HL-60/S4 treated with retinoic acid at 250 ng/mL for 4 days and 3 days (cell line): ENCODE measurements around the gene NUP35.
"Not testable (repeated sequence)": the region's sequence is repeated elsewhere in the genome, so short reads cannot be mapped to it uniquely, and the experiment has no call there.

ENCODE experiments used
- in situ Hi-C: fragments of 300-500 bp; cut with MboI; formaldehyde crosslinking; loops from 2 replicates; pipeline ENCODE4 v1.7.0; 2022; ENCODE audit warnings: low sequenced_read_pairs

NUP35 gene

DNA sequence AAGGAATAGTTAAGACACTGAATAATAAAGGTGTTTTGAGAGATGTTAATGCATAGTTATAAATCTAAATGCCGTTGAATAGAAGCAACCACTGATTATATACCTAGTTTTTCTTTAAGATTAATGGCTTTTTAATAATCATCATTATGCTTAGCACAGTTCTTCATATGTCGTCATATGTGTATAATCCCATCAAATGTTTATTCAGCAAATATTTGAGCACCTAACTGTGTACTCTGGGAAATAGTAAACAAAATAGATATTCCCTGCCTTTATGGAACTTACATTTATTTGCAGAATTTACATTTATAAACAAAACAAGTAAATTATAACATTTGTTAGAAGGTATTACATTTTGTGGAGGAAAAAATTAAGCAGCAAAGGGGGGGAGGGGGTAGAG, 9.8 kb downstream of the NUP35 start:
- in situ Hi-C loops: no loop called here

DNA sequence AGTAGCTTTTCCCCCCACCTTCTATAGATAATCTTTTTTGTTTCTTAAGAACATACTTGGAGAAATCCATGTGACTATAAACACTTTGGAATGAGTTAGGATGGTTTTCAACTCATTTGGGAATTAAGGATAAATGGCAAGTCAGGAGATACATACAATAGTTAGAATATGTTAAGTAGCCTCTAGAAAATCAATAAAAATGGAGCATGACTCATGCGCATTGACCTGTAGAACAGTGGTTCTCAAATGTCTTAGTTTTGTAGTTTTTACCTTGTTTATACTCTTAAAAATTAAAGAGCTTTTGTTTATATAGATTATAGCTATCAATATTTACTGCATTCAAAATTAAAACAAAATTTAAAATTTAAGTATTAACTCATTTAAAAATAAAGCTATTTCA, 24.7 kb downstream of the NUP35 start:
- in situ Hi-C loops: no loop called here

DNA sequence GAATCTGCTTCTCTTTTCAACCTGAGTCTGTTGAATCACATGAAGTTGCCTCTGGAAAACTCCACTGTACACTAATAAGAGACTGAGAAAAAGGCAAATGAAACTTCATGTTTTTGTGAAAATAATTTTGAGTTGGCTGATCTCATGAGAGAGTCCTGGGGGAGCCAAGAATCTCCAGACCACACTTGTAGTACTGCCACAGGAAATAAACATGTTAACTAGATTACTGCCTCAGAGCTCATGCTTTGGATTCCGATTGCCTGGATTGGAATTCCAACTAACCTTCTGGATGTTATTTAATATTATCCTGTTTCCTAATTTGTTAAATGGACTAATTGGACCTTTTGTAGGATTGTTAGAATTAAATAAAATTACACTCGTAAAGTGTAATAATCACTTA, 25.2 kb downstream of the NUP35 start:
- in situ Hi-C loops: no loop called here

DNA sequence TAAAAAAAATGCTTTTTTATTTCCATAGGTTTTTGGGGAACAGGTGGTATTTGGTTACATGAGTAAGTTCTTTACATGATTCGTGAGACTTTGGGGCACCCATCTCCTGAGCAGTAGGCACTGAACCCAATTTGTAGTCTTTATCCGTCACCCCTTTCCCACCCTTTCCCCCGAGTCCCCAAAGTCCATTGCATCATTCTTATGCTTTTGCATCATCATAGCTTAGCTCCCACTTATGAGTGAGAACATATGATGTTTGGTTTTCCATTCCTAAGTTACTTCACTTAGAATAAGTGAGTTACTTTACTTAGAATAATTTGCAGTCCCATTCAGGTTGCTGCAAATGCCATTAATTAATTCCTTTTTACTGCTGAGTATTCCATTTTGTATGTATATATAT, 28.0 kb downstream of the NUP35 start:
- in situ Hi-C loops: not testable (repeated sequence)

DNA sequence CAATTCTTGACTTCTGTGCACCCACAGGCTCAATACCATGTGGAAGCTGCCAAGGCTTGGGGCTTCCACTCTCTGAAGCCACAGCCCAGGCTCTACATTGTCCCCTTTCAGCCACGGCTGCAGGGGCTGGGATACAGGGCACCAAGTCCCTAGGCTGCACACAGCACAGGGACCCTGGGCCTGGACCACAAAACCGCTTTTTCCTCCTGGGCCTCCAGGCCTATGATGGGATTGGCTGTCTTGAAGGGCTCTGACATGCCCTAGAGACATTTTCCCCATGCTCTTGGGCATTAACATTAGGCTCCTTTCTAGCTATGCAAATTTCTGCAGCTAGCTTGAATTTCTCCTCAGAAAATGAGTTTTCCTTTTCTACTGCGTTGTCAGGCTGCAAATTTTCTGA, 29.7 kb downstream of the NUP35 start:
- in situ Hi-C loops: no loop called here

DNA sequence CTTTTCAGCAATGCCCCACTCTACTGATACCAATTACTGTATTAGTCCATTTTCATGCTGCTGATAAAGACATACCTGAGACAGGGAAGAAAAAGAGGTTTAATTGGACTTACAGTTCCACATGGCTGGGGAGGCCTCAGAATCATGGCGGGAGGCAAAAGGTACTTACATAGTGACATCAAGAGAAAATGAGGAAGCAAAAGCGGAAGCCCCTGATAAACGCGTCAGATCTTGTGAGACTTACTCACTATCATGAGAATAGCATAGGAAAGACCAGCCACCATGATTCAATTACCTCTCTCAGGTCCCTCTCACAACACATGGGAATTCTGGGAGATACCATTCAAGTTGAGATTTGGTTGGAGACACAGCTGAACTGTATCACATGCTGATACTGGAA, 30.5 kb downstream of the NUP35 start:
- in situ Hi-C loops: not testable (repeated sequence)

DNA sequence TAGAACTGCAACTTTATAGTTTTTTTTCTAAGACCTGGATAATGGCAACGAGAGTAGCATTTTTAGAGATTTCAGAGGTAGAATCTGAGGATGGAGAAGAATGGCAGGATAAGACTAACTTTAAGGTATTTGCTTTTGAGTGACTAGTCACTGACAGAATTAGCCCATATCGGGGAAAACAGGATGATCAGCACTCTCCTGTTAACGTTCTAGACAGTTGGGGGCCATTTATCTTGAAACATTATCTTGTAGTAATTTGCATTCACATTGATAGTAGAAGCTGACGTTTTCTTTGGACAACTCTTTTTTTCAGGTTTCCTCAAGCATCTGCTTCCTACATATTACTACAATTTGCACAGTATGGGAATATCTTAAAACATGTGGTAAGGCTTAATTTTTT, 32.9 kb downstream of the NUP35 start:
- in situ Hi-C loops: no loop called here

DNA sequence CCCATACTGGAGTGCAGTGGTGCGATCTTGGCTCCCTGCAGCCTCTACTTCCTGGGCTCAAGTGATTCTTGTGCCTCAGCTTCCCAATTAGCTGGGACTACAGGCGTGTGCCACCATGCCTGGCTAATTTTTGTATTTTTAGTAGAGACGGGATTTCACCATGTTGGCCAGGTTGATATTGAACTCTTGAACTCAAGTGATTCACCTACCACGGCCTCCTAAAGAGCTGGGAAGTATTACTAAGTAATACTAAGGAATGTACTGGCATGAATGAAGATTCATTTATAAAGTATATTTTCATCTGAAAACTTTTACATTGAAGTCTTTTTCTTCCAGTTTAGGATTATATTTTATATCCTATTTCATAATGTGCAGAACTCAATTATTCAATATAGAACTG, 38.1 kb downstream of the NUP35 start:
- in situ Hi-C loops: no loop called here

DNA sequence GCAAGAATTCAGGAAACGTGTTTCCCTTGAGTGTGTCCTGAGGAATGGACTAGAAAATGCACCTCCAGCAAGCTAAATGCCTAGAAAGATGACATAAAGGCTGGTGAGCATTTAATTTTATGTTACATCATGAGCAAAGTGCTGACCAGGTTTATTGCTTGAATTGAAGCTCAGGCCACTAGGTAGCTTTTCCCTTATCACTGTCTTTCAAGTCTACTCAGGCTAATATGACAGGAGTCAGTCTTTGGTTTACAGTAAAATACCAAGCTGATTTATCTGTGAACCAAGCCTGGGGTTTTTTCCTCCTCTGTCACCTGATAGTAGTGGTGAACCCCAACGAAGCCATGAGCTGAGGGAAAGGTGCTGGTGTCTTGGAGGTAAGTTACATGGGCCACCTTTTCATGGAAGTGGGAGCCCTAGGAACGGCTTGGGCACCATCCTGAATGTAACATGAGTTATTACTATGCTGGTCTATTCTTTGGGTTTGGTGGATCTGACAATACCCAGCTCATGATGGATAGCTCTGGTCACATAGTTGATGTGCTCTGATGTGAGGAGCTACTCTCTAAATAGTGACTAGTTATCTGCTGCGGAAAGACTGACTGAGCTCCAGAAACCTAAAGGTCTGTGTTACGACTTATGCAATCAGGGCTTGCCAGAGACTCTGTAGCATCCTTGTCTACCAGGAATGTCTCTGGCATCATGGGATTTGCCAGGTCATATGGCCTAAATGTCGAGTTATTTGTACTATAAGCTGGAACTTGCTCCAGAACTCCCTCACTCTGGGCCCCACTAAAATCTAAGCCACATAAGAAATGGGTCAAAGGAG, 39.8 kb downstream of the NUP35 start:
- in situ Hi-C loops: no loop called here

DNA sequence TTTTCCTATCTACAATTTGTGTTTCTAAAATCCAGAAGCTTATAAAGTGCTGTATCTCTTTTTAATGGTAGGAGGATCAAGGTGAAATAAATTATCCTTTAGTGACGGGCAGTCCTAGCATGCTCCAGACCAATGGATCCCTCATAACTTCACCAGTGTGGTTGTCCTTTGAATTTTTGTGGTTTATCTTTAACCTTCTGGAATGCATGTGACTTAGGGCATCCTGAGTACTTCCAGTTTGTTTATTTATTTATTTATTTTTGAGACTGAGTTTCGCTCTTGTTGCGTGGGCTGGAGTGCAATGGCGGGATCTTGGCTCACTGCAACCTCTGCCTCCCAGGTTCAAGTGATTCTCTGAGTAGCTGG, 40.4 kb downstream of the NUP35 start:
- in situ Hi-C loops: no loop called here

DNA sequence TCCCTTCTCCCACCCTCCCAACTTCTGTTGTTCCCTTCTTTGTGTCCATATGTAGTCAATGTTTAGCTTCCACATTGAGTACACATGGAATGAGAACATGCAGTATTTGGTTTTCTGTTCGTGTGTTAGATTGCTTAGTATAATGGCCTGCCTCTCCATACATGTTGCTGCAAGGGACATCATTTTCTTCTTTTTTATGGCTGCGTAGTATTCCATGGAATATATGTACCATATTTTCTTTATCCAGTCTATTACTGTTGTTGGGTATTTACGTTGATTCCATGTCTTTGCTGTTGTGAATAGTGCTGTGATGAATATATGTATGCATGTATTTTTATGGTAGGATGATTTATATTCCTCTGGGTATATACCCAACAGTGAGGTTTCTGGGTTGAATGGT, 42.0 kb downstream of the NUP35 start:
- in situ Hi-C loops: no loop called here

DNA sequence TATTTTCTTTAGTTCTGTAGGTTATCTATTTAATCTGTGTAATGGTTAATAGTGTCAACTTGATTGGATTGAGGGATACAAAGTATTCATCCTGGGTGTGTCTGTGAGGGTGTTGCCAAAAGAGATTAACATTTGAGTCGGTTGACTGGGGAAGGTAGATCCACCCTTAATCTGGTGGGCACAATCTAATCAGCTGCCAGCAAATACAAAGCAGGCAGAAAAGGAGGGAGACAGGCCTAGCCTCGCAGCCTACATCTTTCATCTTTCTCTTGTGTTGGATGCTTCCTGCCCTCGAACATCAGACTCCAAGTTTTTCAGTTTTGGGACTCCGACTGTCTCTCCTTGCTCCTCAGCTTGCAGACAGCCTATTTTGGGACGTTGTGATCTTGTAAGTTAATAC, 42.7 kb downstream of the NUP35 start:
- in situ Hi-C loops: not testable (repeated sequence)

DNA sequence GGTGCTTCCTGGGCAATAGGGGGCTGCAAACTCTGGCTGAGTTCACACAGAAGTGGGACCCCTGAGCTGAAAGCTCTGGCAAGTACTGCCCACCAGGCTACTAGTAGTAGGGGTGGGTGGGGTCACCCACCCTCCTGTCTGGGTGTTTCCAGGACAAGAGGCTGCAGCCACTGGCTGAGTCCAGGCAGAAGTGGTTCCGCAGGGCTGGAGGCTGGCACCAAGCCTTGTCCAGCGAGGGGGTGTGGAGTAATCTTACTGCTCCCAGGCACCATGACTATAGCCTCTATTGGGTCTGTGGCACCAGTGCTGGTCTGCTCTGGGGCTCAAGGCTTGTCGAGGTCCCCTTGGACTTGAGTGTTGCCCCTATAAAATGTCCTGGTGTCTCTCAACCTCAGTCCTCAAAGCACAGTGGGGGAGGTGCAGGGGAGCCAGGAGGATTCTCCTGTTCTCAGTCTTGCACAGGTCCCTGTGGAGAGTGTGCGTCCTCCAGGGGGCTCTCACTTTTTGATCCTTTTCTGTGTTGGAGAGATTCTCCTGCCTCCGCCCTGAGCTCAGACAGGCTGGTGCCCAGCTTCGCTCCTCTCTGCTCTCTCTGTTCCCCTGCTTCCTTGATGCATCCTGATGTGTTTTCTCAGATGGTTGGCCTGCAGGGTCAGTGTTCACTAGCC, 48.1 kb downstream of the NUP35 start:
- in situ Hi-C loops: no loop called here

DNA sequence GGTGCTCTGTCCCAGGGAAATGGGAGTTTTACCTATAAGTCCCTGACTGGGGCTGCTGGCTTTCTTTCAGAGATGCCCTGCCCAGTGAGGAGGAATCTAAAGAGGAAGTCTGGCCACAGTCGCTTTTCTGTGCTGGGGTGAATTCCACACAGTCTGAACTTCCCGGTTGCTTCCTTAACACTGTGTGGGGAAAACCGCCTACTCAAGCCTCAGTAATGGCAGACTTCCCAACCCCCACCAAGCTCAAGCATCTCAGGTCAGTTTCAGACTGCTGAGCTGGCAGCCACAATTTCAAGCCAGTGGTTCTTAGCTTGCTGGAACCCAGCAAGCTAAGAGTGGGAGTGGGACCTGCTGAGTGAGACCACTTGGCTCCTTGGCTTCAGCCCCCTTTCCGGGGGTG, 54.9 kb downstream of the NUP35 start:
- in situ Hi-C loops: no loop called here

DNA sequence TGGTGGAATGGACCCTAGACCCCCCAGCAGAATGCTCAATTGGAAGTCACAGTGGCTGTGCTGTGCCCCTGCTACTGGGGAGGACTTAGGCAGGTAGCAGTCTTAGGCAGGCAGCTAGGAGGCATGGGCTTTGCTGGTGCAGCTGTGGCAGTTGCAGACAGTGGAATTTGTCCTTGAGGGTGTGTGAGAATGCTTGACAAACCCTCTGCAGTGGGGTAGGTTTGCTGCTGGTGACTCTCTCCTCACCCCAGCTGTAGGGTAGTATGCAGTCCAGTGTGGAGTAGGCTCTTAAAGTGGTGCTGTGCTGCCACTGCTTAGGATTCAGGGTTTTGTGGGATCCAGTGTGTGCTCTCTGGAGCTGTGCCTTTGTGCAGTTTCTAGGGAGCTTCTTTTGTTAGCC, 61.3 kb downstream of the NUP35 start:
- in situ Hi-C loops: no loop called here

DNA sequence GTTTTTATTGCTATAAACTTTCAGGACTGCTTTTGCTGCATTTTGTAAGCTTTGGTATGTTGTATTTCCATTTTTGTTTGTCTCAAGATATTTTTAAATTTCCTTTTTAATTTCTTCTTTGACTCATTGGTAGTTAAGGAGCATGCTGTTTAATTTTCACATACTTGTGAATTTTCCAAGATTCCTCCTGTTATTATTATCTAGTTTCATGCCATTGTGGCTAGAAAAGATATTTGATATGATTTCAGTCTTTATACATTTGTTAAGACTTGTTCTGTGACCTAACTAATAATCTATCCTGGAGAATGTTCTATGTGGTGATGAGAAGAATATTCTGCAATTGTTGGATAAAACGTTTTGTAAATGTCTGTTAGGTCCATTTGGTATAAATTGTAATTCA, 62.1 kb downstream of the NUP35 start:
- in situ Hi-C loops: no loop called here

DNA sequence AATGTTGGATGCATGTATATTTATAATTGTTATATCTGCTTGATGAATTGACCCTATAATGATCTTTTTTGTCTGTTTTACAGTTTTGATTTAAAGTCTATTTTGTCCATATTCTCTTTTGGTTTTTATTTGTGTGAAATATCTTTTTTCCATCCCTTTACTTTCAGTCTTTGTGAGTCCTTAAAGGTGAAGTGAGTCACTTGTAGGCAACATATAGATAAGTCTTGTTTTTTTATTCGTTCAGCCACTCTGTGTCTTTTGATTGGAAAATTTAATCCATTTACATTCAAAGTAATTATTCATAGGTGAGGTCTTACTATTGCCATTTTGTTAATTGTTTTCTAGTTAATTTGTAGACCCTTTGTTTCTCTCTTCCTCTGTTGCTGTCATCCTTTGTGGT, 62.5 kb downstream of the NUP35 start:
- in situ Hi-C loops: no loop called here

DNA sequence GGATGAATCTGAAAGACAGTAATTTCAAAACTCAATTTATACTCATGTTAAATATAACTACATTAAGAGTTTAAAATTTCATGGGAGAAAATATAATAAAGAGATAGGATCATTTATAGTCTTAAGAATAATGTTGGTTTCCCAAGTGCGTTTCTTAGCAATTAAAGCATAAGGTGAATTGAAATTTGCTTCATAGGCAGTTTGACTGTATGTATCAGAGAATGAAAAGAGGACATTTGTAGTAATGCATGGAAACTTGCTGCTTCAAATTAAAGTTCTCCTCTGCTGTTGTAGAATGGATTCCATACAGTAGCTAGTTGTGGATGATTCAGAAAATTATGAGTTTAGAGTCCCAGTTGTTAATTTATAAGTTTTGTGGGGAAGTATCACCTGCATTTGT, 68.1 kb downstream of the NUP35 start:
- in situ Hi-C loops: no loop called here

DNA sequence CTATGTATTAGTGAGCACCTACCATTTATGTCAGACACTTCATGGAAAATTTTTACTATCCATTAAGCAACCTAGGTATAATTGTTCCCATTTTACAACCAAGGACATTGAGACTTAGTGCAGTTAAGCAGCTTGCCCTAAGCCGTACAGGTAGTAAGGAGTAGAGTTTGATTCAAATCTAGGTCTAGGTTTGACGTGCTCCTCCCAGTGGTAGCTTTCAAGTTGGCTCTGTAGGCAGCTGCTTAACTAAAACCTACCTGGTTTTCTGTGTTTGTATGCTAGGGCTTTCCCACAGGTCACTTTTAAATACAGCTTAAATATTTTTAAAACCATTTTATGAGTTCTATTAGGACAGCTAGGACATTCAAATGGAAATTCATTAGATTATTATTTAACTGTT, 69.7 kb downstream of the NUP35 start:
- in situ Hi-C loops: no loop called here

DNA sequence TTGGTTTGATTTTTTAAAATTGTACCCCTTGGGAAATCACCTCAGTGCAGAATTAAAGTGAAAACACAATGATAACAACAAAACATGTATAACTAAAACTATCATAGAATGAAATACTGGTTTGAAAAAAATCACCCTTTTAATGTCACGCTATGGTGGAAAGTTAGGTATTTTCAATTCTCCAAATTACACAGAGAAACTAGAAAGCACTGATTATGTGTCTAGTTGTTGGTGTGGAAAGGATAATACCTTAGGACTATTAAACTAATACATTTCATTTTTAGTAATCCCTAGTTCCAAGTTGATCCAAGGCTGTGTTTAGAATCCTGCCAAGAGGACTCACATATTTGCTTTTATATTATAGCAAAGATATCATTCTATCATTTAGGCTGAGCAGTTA, 71.2 kb downstream of the NUP35 start:
- in situ Hi-C loops: no loop called here

DNA sequence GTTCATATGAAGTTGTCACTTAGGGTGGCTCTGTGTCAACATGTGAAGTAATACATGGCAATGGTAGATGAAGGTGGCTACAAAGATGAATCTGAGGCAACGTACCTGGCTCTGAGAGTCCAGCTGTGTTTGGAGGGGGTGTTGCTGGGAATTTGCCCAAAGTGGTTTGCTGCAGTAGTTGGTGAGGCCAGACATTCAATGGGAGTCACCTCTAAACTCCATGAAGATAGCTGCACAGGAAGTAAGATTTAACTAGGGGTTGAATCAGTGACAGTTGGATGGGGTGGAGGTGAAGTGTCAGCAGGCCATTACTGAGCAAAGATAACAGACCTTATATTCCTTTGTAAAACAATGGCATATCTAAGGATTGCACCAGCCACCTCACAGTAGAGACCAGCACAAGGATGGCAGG, 71.8 kb downstream of the NUP35 start:
- in situ Hi-C loops: no loop called here

DNA sequence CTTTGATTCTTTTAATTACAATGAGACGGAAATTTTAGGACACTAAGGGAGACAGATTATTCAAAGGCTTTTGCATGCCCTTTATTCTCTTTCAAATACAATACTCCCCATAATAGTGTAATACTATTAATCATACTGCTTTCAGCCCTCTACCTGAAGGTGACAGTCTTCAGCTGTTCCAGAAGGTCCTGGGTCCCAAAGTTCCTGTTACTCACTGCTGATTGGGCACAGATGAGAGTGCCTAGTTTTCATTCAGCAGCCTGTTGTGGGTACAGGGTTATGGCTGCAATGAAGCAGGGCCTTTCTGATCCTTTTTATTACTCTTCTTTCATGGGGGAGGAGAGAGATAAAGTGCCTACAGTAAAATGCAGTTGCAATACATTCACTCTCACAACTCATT, 80.2 kb downstream of the NUP35 start:
- in situ Hi-C loops: no loop called here

DNA sequence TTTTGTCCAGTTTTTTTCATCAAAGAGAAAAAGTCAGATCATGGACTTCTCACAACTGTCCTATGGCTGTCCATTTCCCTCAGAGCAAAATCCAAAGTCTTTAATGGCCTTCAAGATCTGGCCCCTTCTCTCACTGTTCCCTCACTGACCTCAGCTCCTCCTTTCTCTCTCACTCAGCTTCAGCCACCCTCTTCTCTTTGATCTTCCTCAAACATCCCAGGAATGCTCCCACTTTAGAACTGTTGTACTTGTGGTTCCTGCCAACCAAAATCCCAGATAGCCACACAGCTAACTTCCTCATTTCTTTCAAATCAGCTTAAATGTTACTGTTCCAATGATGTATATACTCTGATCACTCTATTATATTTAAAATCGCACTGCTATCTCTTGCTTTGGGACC, 82.9 kb downstream of the NUP35 start:
- in situ Hi-C loops: no loop called here
